Left lung (tissue), 10 donors: ENCODE data around the gene MC1R. TPM values are rescaled to one million over a fixed set of nuclear protein-coding genes. Genes with fewer than 3 reads are reported as not detected.

Experiments
- ATAC-seq: fragments of 200-7000 bp; cut with Tn5 transposase; one replicate; pipeline ENCODE4 v1.9.1; 2020; ENCODE audit warnings: moderate library complexity
- DNase-seq, 4 donors: peaks; one replicate each; pipeline ENCODE4 v3.0.0-alpha.2; 2013 to 2020
- H3K27ac ChIP-seq, 2 donors: fragments of 200-600 bp; sonication (generic) in 1 of 2; one replicate each; pipeline versions ENCODE4 v1.5.0 to v1.8.0; 2020 to 2021
- H3K27me3 ChIP-seq, 2 donors: fragments of 200-600 bp; sonication (generic) in 1 of 2; one replicate each; pipeline versions ENCODE4 v1.5.0 to v1.8.0; 2020 to 2021
- H3K36me3 ChIP-seq, 2 donors: fragments of 200-600 bp; sonication (generic) in 1 of 2; one replicate each; pipeline versions ENCODE4 v1.5.0 to v1.8.0; 2020 to 2021
- H3K4me1 ChIP-seq, 2 donors: fragments of 200-600 bp; one replicate each; pipeline ENCODE4 v1.8.0; 2021
- H3K4me3 ChIP-seq, 2 donors: fragments of 200-600 bp; sonication (generic) in 1 of 2; one replicate each; pipeline versions ENCODE4 v1.5.0 to v1.8.0; 2020 to 2021; ENCODE audit warnings: mild to moderate bottlenecking in 1 of 2
- H3K9me3 ChIP-seq, 2 donors: fragments of 200-600 bp; sonication (generic) in 1 of 2; one replicate each; pipeline versions ENCODE4 v1.5.0 to v1.8.0; 2020 to 2021
- CTCF ChIP-seq, 2 donors: fragments of 200-600 bp; sonication (generic) in 1 of 2; IDR thresholded peaks; one replicate each; pipeline versions ENCODE4 v1.5.0 to v1.8.0; 2021; ENCODE audit warnings: antibody characterized with exemption in 2 of 2
- intact Hi-C, 2 donors: fragments of 100-400 bp; cut with DNase I; formaldehyde crosslinking; loops; one replicate each; pipeline versions ENCODE4 v1.11.2 to v1.14.2; 2022
- polyA plus RNA-seq, 6 donors: library from polyadenylated mRNA; unstranded; fragments of 120-200 nt; gene quantifications; one replicate each; pipeline ENCODE4 v1.2.1, GENCODE V29; 2013; ENCODE audit not compliant: insufficient read length in 6 of 6
- total RNA-seq, 2 donors: library from RNA; stranded (reverse); fragmentation: NEBNext Ultra II Directional; extraction: Animal tissue kit (Norgen Biotek cat#: 25700); gene quantifications; one replicate each; pipeline ENCODE4 v1.2.1, GENCODE V29; 2021
- donor health status: DM: no; HTN: yes; CAD: no.
- donor health status: DM: no; HTN: no; CAD: no.

The MC1R gene
- total and polyA plus RNA-seq, 8 donors, result 2.9 to 5.0 (median 3.4) TPM

GRCh38 chr16:89936034-89936433, 17.4 kb downstream of the MC1R start:
- Histone ChIP-seq H3K4me3 (no peak overlapping the region), H3K9me3 (no peaks in the 10 kb centered on the region), H3K27ac (no peak overlapping the region), H3K4me1 (no peaks in the 10 kb centered on the region), H3K27me3 (peaks cover 0 to 5% of the 10 kb centered on the region in 2 donors), H3K36me3 (no peaks in the 10 kb centered on the region)
- no peak for TF ChIP-seq CTCF (IDR thresholded peaks at IDR 0.05)
- DNase-seq (no peak), ATAC-seq (no peak)
- intact Hi-C loops, result no loop called here

GRCh38 chr16:89936508-89936907, 17.8 kb downstream of the MC1R start:
- no peaks in the 10 kb centered on the region for H3K9me3 ChIP-seq
- ATAC-seq, result no peak
- intact Hi-C loops, result no loop called here
- no peaks in the 10 kb centered on the region for H3K36me3 ChIP-seq
- TF ChIP-seq CTCF (IDR thresholded peaks at IDR 0.05), result no peak
- H3K27me3 ChIP-seq, result peaks cover 0 to 8% of the 10 kb centered on the region in 2 donors
- H3K4me3 ChIP-seq, result no peak overlapping the region
- H3K27ac ChIP-seq, result no peak overlapping the region
- DNase-seq, result no peak
- H3K4me1 ChIP-seq, result no peaks in the 10 kb centered on the region

- no peaks in the 10 kb centered on the region for H3K9me3 ChIP-seq
- no peak overlapping the region for H3K4me3 ChIP-seq
- H3K27ac ChIP-seq, result no peak overlapping the region
- intact Hi-C loops, result no loop called here
- no peaks in the 10 kb centered on the region for H3K4me1 ChIP-seq
- no peaks in the 10 kb centered on the region for H3K36me3 ChIP-seq
- no peak for TF ChIP-seq CTCF (IDR thresholded peaks at IDR 0.05)
- ATAC-seq (no peak), DNase-seq (no peak)
- peaks cover 0 to 12% of the 10 kb centered on the region in 2 donors for H3K27me3 ChIP-seq
Measured at GRCh38 chr16:89936981-89937380, 18.3 kb downstream of the MC1R start.

GRCh38 chr16:89938175-89938885, 19.7 kb downstream of the MC1R start:
- Histone ChIP-seq H3K9me3 (no peaks in the 10 kb centered on the region), H3K27ac (no peak overlapping the region), H3K4me3 (no peak overlapping the region), H3K27me3 (peaks cover 0 to 21% of the 10 kb centered on the region in 2 donors), H3K36me3 (no peaks in the 10 kb centered on the region), H3K4me1 (no peaks in the 10 kb centered on the region)
- DNase-seq, result no peak
- ATAC-seq, result no peak
- intact Hi-C loops, result no loop called here
- TF ChIP-seq CTCF (IDR thresholded peaks at IDR 0.05), result no peak

GRCh38 chr16:89944773-89945172, 26.1 kb downstream of the MC1R start:
- H3K27ac ChIP-seq, result no peak overlapping the region
- H3K4me3 ChIP-seq, result no peak overlapping the region
- TF ChIP-seq CTCF (IDR thresholded peaks at IDR 0.05), result no peak
- H3K27me3 ChIP-seq, result peaks cover 0 to 71% of the 10 kb centered on the region in 2 donors
- peaks cover 13 to 19% of the 10 kb centered on the region in 2 donors for H3K4me1 ChIP-seq
- ATAC-seq (no peak), DNase-seq (no peak)
- intact Hi-C loops, result no loop called here
- no peaks in the 10 kb centered on the region for H3K36me3 ChIP-seq
- no peaks in the 10 kb centered on the region for H3K9me3 ChIP-seq
